Kidney epithelial cell (primary cell): ENCODE measurements around the gene LZTR1. TPM values are rescaled to one million over a fixed set of nuclear protein-coding genes. Genes with fewer than 3 reads are reported as not detected.

Experiments used
- DNase-seq: peaks from one replicate; pipeline ENCODE4 v3.0.0-alpha.2; 2010; ENCODE audit warnings: low read depth
- H3K27me3 ChIP-seq: 2 replicates; pipeline ENCODE4 v1.6.0; 2011; ENCODE audit warnings: low read length; ENCODE audit not compliant: control insufficient read depth, insufficient read depth
- H3K36me3 ChIP-seq: 2 replicates; pipeline ENCODE4 v1.5.1; 2011; ENCODE audit warnings: low read length; ENCODE audit not compliant: control insufficient read depth, insufficient read depth
- H3K4me3 ChIP-seq: 2 replicates; pipeline ENCODE4 v1.5.1; 2011; ENCODE audit warnings: low read depth, mild to moderate bottlenecking, control low read depth, low read length
- CTCF ChIP-seq: IDR thresholded peaks from 2 replicates; pipeline ENCODE4 v1.5.1; 2011; ENCODE audit warnings: mild to moderate bottlenecking, moderate library complexity, low read length, control low read depth, inconsistent platforms; ENCODE audit not compliant: insufficient read depth, poor library complexity, severe bottlenecking
- total RNA-seq: library from RNA; depleted of rRNA; stranded (reverse); fragments of >200 nt; gene quantifications from 2 replicates; pipeline ENCODE4 v1.2.3, GENCODE V29; 2015

LZTR1 gene
- total RNA-seq, 1 donor from 2014 or later, result 45.2 TPM

- no peak for DNase-seq
- TF ChIP-seq CTCF, result no peak
- peaks cover 27% of the 10 kb centered on the region for H3K27me3 ChIP-seq
- no peaks in the 10 kb centered on the region for H3K36me3 ChIP-seq
- H3K4me3 ChIP-seq, result no peak overlapping the region
Observed at GRCh38 chr22:21028277-21029251, 46.5 kb downstream of the LZTR1 start.

GRCh38 chr22:21029486-21030025, 47.5 kb downstream of the LZTR1 start:
- H3K27me3 ChIP-seq, result peaks cover 29% of the 10 kb centered on the region
- TF ChIP-seq CTCF, result no peak
- no peaks in the 10 kb centered on the region for H3K36me3 ChIP-seq
- no peak overlapping the region for H3K4me3 ChIP-seq
- no peak for DNase-seq

GRCh38 chr22:21030032-21030431, 47.9 kb downstream of the LZTR1 start:
- no peaks in the 10 kb centered on the region for H3K36me3 ChIP-seq
- no peak for DNase-seq
- H3K27me3 ChIP-seq, result peaks cover 29% of the 10 kb centered on the region
- TF ChIP-seq CTCF, result no peak
- H3K4me3 ChIP-seq, result no peak overlapping the region

- no peak for TF ChIP-seq CTCF
- H3K36me3 ChIP-seq, result no peaks in the 10 kb centered on the region
- peaks cover 29% of the 10 kb centered on the region for H3K27me3 ChIP-seq
- H3K4me3 ChIP-seq, result no peak overlapping the region
- DNase-seq, result no peak
Observed at GRCh38 chr22:21030621-21031544, 48.8 kb downstream of the LZTR1 start.

- TF ChIP-seq CTCF, result no peak
- DNase-seq, result no peak
- no peak overlapping the region for H3K4me3 ChIP-seq
- no peaks in the 10 kb centered on the region for H3K36me3 ChIP-seq
- H3K27me3 ChIP-seq, result peaks cover 28% of the 10 kb centered on the region
Observed at GRCh38 chr22:21031545-21032036, 49.5 kb downstream of the LZTR1 start.
